Kidney (tissue), 14 donors: ENCODE measurements around the gene DDIAS. TPM values are rescaled to one million over a fixed set of nuclear protein-coding genes. Genes with fewer than 3 reads are reported as not detected.
A peak's percentile ranks its signal among the peaks of the same experiment; 100 is the strongest.
"Not testable (repeated sequence)": the region's sequence is repeated elsewhere in the genome, so short reads cannot be mapped to it uniquely, and the experiment has no call there.

Experiments used
- DNase-seq, 5 donors: peaks; one replicate each; pipeline ENCODE4 v3.0.0-alpha.2; 2013 to 2020
- FAIRE-seq: peaks from 2 replicates; lab custom pipeline; 2012; peaks lifted over from hg19 to GRCh38; lab: Jason Lieb, UNC
- H3K27ac ChIP-seq, 2 donors: one replicate each; pipeline ENCODE4 v1.7.0; 2013; ENCODE audit warnings: low read depth in 2 of 2, low read length in 2 of 2, inconsistent platforms in 1 of 2
- H3K27me3 ChIP-seq: one replicate; pipeline ENCODE4 v1.7.1; 2013; ENCODE audit warnings: low read length, inconsistent platforms; ENCODE audit not compliant: control insufficient read depth, insufficient read depth
- H3K36me3 ChIP-seq, 3 donors: one replicate each; pipeline versions ENCODE4 v1.7.0 to v1.7.1; 2013; ENCODE audit warnings: low read length in 3 of 3, control low read depth in 1 of 3, inconsistent platforms in 1 of 3; ENCODE audit not compliant: insufficient read depth in 3 of 3, control insufficient read depth in 2 of 3
- H3K4me1 ChIP-seq, 3 donors: one replicate each; pipeline versions ENCODE4 v1.7.0 to v1.7.1; 2013; ENCODE audit warnings: low read length in 3 of 3, inconsistent platforms in 1 of 3, low read depth in 1 of 3; ENCODE audit not compliant: control insufficient read depth in 2 of 3, insufficient read depth in 2 of 3
- H3K4me3 ChIP-seq, 3 donors: one replicate each; pipeline versions ENCODE4 v1.7.0 to v1.8.1; 2013; ENCODE audit warnings: low read length in 3 of 3, control low read depth in 1 of 3, inconsistent platforms in 1 of 3
- H3K9ac ChIP-seq, 3 donors: one replicate each; pipeline versions ENCODE4 v1.7.0 to v1.7.1; 2013; ENCODE audit warnings: low read length in 3 of 3, control low read depth in 1 of 3, inconsistent platforms in 1 of 3
- H3K9me3 ChIP-seq, 3 donors: one replicate each; pipeline versions ENCODE4 v1.7.0 to v1.7.1; 2013; ENCODE audit warnings: low read length in 3 of 3, control low read depth in 1 of 3, inconsistent platforms in 1 of 3; ENCODE audit not compliant: control insufficient read depth in 2 of 3, insufficient read depth in 1 of 3
- CTCF ChIP-seq: IDR thresholded peaks from 3 replicates; pipeline ENCODE4 v1.5.1; 2012; ENCODE audit warnings: mild to moderate bottlenecking, moderate library complexity, borderline replicate concordance; ENCODE audit not compliant: insufficient read depth; ENCODE audit errors: extremely low read depth
- intact Hi-C: fragments of 100-400 bp; cut with DNase I; formaldehyde crosslinking; loops from one replicate; pipeline ENCODE4 v1.11.1; 2022
- polyA plus RNA-seq: library from polyadenylated mRNA; stranded (reverse); fragments of 350-450 nt; fragmentation: Illumina TruSeq; extraction: RNeasy Lipid Tissue Mini Kit (QIAGEN cat#74804); gene quantifications from one replicate; pipeline ENCODE4 v1.2.3, GENCODE V29; 2014; ENCODE audit warnings: low read depth, low replicate concordance; ENCODE audit not compliant: insufficient read depth
- total RNA-seq: library from RNA; stranded (reverse); fragmentation: NEBNext Ultra II Directional; extraction: Animal tissue kit (Norgen Biotek cat#: 25700); gene quantifications from one replicate; pipeline ENCODE4 v1.2.1, GENCODE V29; 2021
- donor health status: control.
- donor health status: control.
- donor health status: control.
- donor health status: control.
- donor health status: control.
- donor health status: DM: yes; HTN: yes; CAD: no.
- donor health status: Normal renal cell carcinoma (clear cell type).

The DDIAS gene
- total and polyA plus RNA-seq, 2 donors from 2014 or later, result 0.19 to 1.4 TPM

GRCh38 chr11:82969811-82970210 lies 68.3 kb downstream of the DDIAS start:
- no peak overlapping the region for H3K9ac ChIP-seq
- H3K4me3 ChIP-seq, result no peak overlapping the region
- no peaks in the 10 kb centered on the region for H3K9me3 ChIP-seq
- FAIRE-seq (no peak), DNase-seq (no peak)
- H3K27me3 ChIP-seq, result no peaks in the 10 kb centered on the region
- no peak for TF ChIP-seq CTCF
- no peaks in the 10 kb centered on the region for H3K4me1 ChIP-seq
- H3K36me3 ChIP-seq, result no peaks in the 10 kb centered on the region
- intact Hi-C loops, result no loop called here
- H3K27ac ChIP-seq, result no peak overlapping the region

- H3K9me3 ChIP-seq, intact Hi-C loops, H3K27ac ChIP-seq, H3K4me3 ChIP-seq, H3K27me3 ChIP-seq, H3K9ac ChIP-seq, H3K4me1 ChIP-seq, H3K36me3 ChIP-seq, FAIRE-seq: not testable (repeated sequence)
- peak in 1 of 5 donors; percentile 68 for DNase-seq
Observed at GRCh38 chr11:82970507-82971083, 69.1 kb downstream of the DDIAS start.

- DNase-seq, H3K9ac ChIP-seq, H3K4me1 ChIP-seq, intact Hi-C loops, FAIRE-seq, H3K9me3 ChIP-seq, H3K36me3 ChIP-seq, H3K27me3 ChIP-seq, H3K4me3 ChIP-seq, H3K27ac ChIP-seq: not testable (repeated sequence)
Observed at GRCh38 chr11:82971519-82971946, 70.0 kb downstream of the DDIAS start.

GRCh38 chr11:82972103-82972502 lies 70.6 kb downstream of the DDIAS start:
- no peak overlapping the region for H3K9ac ChIP-seq
- FAIRE-seq (no peak), DNase-seq (no peak)
- intact Hi-C loops, result no loop called here
- no peaks in the 10 kb centered on the region for H3K4me1 ChIP-seq
- no peaks in the 10 kb centered on the region for H3K36me3 ChIP-seq
- TF ChIP-seq CTCF, result no peak
- H3K27ac ChIP-seq, result no peak overlapping the region
- no peaks in the 10 kb centered on the region for H3K27me3 ChIP-seq
- H3K4me3 ChIP-seq, result no peak overlapping the region
- H3K9me3 ChIP-seq, result no peaks in the 10 kb centered on the region
